Measurements from ENCODE around the gene TSC1. TPM values are rescaled to one million over a fixed set of nuclear protein-coding genes. Genes with fewer than 3 reads are reported as not detected.

Gene TSC1
- total RNA-seq, 4 donors from 2014 or later: 48.4 to 206 (median 92.3) TPM

DNA sequence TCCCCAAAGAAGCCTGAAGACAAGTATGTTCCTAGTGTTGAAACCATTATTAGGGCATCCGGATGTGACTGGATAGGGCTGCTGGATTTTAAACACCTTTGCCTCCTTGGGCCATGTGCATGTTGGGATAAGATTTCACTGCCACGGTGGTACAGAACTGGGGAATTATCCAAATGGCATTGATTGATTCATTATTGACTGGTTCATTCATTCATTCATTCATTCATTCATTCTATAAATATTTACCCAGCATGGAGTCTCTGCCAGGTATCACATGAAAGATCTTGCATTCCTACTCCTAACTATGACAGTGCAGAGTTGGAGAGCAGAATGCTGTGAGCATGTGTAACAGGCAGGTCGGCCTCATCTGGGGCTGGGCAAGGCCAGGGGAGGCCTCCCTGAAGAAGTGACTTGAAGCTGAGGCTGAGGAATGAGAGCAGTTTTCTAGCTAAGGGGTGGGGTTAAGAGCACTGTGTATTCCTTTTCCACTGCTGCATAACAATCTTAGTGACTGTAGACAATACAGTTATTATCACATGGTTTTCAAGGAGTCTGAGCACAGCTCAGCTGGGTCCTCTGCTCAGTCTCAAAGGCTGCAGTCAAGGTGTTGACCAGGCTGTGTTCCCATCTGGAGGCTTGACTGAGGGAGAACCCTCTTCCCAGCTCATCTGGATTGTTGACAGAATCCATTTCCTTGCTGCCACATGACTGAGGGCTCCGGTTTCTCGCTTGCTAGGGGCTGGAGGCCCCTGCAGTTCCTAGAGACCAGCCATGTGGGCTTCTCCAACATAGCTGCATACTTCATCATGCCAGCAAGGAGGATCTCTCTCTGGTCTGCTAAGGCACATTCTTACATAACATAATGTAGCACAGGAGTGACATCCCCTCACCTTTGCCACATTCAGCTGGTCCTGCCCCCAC lies 102.0 kb downstream of the TSC1 start:
- no peak for TF ChIP-seq POLR2A (IDR thresholded peaks at IDR 0.05)
- TF ChIP-seq EP300 (IDR thresholded peaks at IDR 0.05; ENCODE audit: low read depth): no peak
- TF ChIP-seq POLR2AphosphoS5 (IDR thresholded peaks at IDR 0.05): no peak
- TF ChIP-seq, protein P1, sequence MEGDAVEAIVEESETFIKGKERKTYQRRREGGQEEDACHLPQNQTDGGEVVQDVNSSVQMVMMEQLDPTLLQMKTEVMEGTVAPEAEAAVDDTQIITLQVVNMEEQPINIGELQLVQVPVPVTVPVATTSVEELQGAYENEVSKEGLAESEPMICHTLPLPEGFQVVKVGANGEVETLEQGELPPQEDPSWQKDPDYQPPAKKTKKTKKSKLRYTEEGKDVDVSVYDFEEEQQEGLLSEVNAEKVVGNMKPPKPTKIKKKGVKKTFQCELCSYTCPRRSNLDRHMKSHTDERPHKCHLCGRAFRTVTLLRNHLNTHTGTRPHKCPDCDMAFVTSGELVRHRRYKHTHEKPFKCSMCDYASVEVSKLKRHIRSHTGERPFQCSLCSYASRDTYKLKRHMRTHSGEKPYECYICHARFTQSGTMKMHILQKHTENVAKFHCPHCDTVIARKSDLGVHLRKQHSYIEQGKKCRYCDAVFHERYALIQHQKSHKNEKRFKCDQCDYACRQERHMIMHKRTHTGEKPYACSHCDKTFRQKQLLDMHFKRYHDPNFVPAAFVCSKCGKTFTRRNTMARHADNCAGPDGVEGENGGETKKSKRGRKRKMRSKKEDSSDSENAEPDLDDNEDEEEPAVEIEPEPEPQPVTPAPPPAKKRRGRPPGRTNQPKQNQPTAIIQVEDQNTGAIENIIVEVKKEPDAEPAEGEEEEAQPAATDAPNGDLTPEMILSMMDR (IDR thresholded peaks at IDR 0.05): no peak
- no peak overlapping the region for H3K4me3 ChIP-seq
- H3K36me3 ChIP-seq: no peaks in the 10 kb centered on the region
- no peaks in the 10 kb centered on the region for H3K4me1 ChIP-seq
- H3K27ac ChIP-seq: no peak overlapping the region
- intact Hi-C loops (cut with DNase I; ENCODE audit: low total_unique reads): no loop called here
- H3K27me3 ChIP-seq: no peaks in the 10 kb centered on the region
- DNase-seq: no peak
- in situ Hi-C loops (cut with MboI; ENCODE audit: low pct_ligation_motif_present in 1 of 4, low pct_unique_long_range_greater_than_20kb in 1 of 4, low sequenced_read_pairs in 3 of 4): no loop called here
- WGBS, 2 donors (ENCODE audit: low coverage in 1 of 2): 89% methylated on average over 5 of the region's 5 CpGs; no CpG with 5 or more reads in 1 of the 2 donors
- H3K9me3 ChIP-seq: no peaks in the 10 kb centered on the region

Small RNA genes lying within 50 kb of the gene (small RNA-seq; reads per million reads assigned to genes)
- gene AL593851.1 (0 reads per million in 4 donors), gene MIR548AW (0 to 0.84 (median 0.55) reads per million in 4 donors), gene RNU7-21P (0 reads per million in 4 donors)

Other genes starting within 250 kb of the TSC1 start
- 1 to 10 TPM in 1 of 4 donors, under 1 TPM in 1, not detected in 2; 0.27 to 1.3 TPM for gene AK8, start 66.3 kb downstream of the TSC1 start, total RNA-seq
- 1 to 10 TPM in 3 of 4 donors, under 1 TPM in 1; 1.00 to 9.0 (median 1.7) TPM for gene SPACA9, start 65.7 kb downstream of the TSC1 start, total RNA-seq
- gene GFI1B, start 34.1 kb upstream of the TSC1 start, total RNA-seq: 1 to 10 TPM in 2 of 4 donors, not detected in 2; 1.7 to 2.0 TPM
- gene GTF3C5, start 86.4 kb upstream of the TSC1 start, total RNA-seq: 10 to 100 TPM; 44.5 to 56.9 (median 50.2) TPM
- 1 to 10 TPM in 1 of 4 donors, under 1 TPM in 2, not detected in 1; 0.27 to 8.6 (median 0.48) TPM for gene CEL, start 117.4 kb upstream of the TSC1 start, total RNA-seq
- 100 to 1,000 TPM in 1 of 4 donors, 10 to 100 TPM in 3; 50.5 to 233 (median 58.2) TPM for gene RALGDS, start 176.6 kb upstream of the TSC1 start, total RNA-seq
- gene GBGT1, start 219.3 kb upstream of the TSC1 start, total RNA-seq: 10 to 100 TPM in 3 of 4 donors, 1 to 10 TPM in 1; 4.1 to 15.7 (median 11.8) TPM

Measured in transverse colon (tissue), 4 donors.